HG02571 (cell line): Measurements from ENCODE around the gene GRIK2.
"Not testable (repeated sequence)": the region's sequence is repeated elsewhere in the genome, so short reads cannot be mapped to it uniquely, and the experiment has no call there.

Experiments used
- ATAC-seq: cut with Tn5 transposase; IDR thresholded peaks from one replicate; pipeline ENCODE4 v1.9.1; 2021; ENCODE audit warnings: mild to moderate bottlenecking, moderate library complexity; ENCODE audit not compliant: unreplicated experiment

Gene GRIK2

DNA sequence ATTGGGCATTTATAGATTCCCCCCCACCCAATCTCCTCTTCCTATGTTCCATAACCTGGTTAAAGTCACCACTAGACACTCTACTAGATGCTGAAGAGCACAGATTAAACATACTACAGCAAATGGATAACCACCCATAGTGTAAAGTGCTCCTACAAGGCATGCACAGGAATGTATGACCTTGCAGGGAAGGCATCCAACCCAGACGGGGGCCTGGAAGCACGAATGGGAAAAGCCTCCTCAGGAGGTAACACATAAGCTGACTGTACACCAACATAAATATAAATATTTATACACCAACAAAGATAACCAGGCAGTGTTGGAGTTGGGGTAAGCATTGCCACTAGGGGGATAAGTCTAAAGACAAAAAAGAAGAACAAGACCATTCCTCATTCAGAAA, 691.7 kb downstream of the GRIK2 start:
- ATAC-seq, result no peak

GRCh38 chr6:102088160-102088559, 694.7 kb downstream of the GRIK2 start:
- ATAC-seq, result not testable (repeated sequence)

DNA sequence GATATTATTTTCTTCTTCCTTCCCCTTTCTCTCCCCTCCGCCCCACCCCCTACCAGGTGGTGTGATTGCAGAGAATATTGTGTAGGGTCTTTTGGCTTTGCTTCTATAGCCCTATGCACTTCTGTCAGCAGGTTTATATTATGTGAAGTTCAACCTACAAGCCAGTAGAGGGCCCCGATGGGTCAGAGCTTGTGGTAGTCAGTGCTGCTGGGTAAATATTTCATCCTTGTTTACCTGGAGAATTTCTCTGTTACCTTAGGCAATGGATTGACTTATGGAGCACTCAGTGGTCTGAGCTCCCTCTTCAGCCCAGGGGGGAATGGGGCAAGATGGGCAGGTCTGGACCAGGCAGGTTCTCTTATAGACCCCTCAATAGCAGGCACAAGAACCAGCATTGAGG, 720.9 kb downstream of the GRIK2 start:
- no peak for ATAC-seq

DNA sequence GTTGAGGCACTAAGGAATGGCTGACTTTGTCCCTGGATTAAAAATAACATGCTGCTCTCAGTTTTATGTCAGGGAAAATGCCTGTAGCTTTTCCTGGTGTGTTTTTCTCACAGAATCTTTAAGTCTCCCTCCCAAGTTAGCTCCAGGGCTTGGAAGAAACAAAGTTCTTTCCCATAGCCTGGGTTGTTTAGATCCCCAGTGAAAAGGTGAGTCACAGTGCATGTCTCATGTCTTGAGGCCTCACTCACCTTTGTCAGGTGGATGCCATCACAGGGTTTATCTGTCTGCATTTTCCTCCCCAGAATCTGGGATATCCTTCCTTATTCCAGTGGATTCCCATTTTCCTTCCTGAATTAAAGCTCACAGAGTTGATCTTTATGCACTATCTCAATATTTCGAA, 722.4 kb downstream of the GRIK2 start:
- no peak for ATAC-seq

GRCh38 chr6:102118034-102118433, 724.5 kb downstream of the GRIK2 start:
- ATAC-seq, result no peak
